HCT116 (cell line): ENCODE measurements around the gene LMNTD1. TPM values are rescaled to one million over a fixed set of nuclear protein-coding genes. Genes with fewer than 3 reads are reported as not detected.

Source experiments
- ATAC-seq: fragments of 200-7000 bp; cut with Tn5 transposase; 2 replicates; pipeline ENCODE4 v1.9.1; 2020; ENCODE audit warnings: mild to moderate bottlenecking, moderate library complexity
- BruUV-seq: library from RNA; stranded (reverse); fragments of 400-500 nt; replicated peaks from 2 replicates; lab custom pipeline; 2021; lab: Mats Ljungman, UMichigan
- CTCF ChIA-PET: fragments of 300-600 bp; sonication (Branson Sonifier 250); formaldehyde crosslinking; loops from one replicate; lab custom pipeline; 2021; ENCODE audit warnings: antibody characterized with exemption; lab: Charles Lee
- POLR2A ChIA-PET: fragments of 300-600, 350-600 bp; sonication (Branson Sonifier 250); formaldehyde crosslinking; loops from one replicate; lab custom pipeline; 2021; ENCODE audit warnings: antibody characterized with exemption; lab: Charles Lee
- RAD21 ChIA-PET, 2 experiments: fragments of 300-600 bp; sonication (Branson Sonifier 250); formaldehyde crosslinking; loops; one replicate each; lab custom pipeline; 2023; ENCODE audit warnings: low total read pairs in 2 of 2; ENCODE audit not compliant: uncharacterized antibody in 2 of 2, unreplicated experiment in 2 of 2, low non-redundant PET in 1 of 2; lab: Charles Lee
- DNase-seq: peaks from one replicate; pipeline ENCODE4 v3.0.0-alpha.2; 2010; ENCODE audit warnings: low read depth, low spot score
- H2AFZ ChIP-seq: fragments of 200-600 bp; shearing (Covaris generic), sonication (generic); 2 replicates; pipeline ENCODE4 v1.6.1; 2017; ENCODE audit warnings: low read depth, mixed run types, mixed read lengths, antibody characterized with exemption, low read length; ENCODE audit not compliant: poor library complexity, severe bottlenecking
- H3K27ac ChIP-seq: 2 replicates; pipeline ENCODE4 v1.5.1; 2012; ENCODE audit warnings: low read depth, low read length
- H3K27me3 ChIP-seq: fragments of 200-600 bp; sonication (generic); 2 replicates; pipeline ENCODE4 v1.6.1; 2016; ENCODE audit warnings: mixed run types, low read length, mixed read lengths; ENCODE audit not compliant: insufficient read depth
- H3K36me3 ChIP-seq, 2 experiments: fragments of 200-500 bp in 1 of 2; fragments of 200-600 bp in 1 of 2; sonication (Bioruptor generic) in 1 of 2; sonication (generic) in 1 of 2; 2 replicates each; pipeline versions ENCODE4 v1.5.1 to v1.6.1; 2014 to 2016; ENCODE audit warnings: low read length in 2 of 2, inconsistent platforms in 1 of 2, mixed read lengths in 1 of 2, mixed run types in 1 of 2; ENCODE audit not compliant: insufficient read depth in 2 of 2, control insufficient read depth in 1 of 2
- H3K4me1 ChIP-seq, 2 experiments: fragments of 200-600 bp in 1 of 2; sonication (generic) in 1 of 2; 2 replicates each; pipeline versions ENCODE4 v1.5.1 to v1.6.1; 2012 to 2017; ENCODE audit warnings: low read length in 2 of 2, inconsistent platforms in 1 of 2, mild to moderate bottlenecking in 1 of 2, mixed read lengths in 1 of 2, mixed run types in 1 of 2, moderate library complexity in 1 of 2; ENCODE audit not compliant: insufficient read depth in 2 of 2, control insufficient read depth in 1 of 2
- H3K4me2 ChIP-seq: fragments of 200-600 bp; sonication (generic); 2 replicates; pipeline ENCODE4 v1.6.1; 2017; ENCODE audit warnings: mixed run types, low read length, mixed read lengths
- H3K4me3 ChIP-seq, 2 experiments: fragments of 200-600 bp in 1 of 2; sonication (generic) in 1 of 2; replicated peaks in 1 of 2; 2 replicates each; pipeline ENCODE4 v1.5.1; 2011 to 2016; ENCODE audit warnings: low read length in 2 of 2, control low read depth in 1 of 2, low read depth in 1 of 2, mild to moderate bottlenecking in 1 of 2, mixed read lengths in 1 of 2, mixed run types in 1 of 2
- H3K79me2 ChIP-seq: fragments of 200-600 bp; sonication (generic); 2 replicates; pipeline ENCODE4 v1.6.1; 2017; ENCODE audit warnings: mild to moderate bottlenecking, mixed run types, low read length, moderate library complexity, mixed read lengths; ENCODE audit not compliant: insufficient read depth
- H3K9ac ChIP-seq: fragments of 200-600 bp; sonication (generic); 2 replicates; pipeline ENCODE4 v1.6.1; 2016; ENCODE audit warnings: low read length, mixed read lengths
- H3K9me2 ChIP-seq: fragments of 200-600 bp; sonication (generic), shearing (Covaris generic); 2 replicates; pipeline ENCODE4 v1.6.1; 2017; ENCODE audit warnings: mixed run types, mild to moderate bottlenecking, moderate library complexity; ENCODE audit not compliant: insufficient read depth
- H3K9me3 ChIP-seq, 2 experiments: fragments of 200-500 bp in 1 of 2; fragments of 200-600 bp in 1 of 2; sonication (Bioruptor generic) in 1 of 2; sonication (generic) in 1 of 2; 2 replicates each; pipeline ENCODE4 v1.6.1; 2014 to 2017; ENCODE audit warnings: low read length in 2 of 2, mixed read lengths in 2 of 2, inconsistent platforms in 1 of 2, low read depth in 1 of 2, mild to moderate bottlenecking in 1 of 2, mixed run types in 1 of 2, moderate library complexity in 1 of 2; ENCODE audit not compliant: control insufficient read depth in 1 of 2, insufficient read depth in 1 of 2
- H4K20me1 ChIP-seq: fragments of 200-600 bp; sonication (generic), shearing (Covaris generic); 2 replicates; pipeline ENCODE4 v1.6.1; 2017; ENCODE audit warnings: mixed run types, mild to moderate bottlenecking, moderate library complexity; ENCODE audit not compliant: insufficient read depth
- ATF3 ChIP-seq: IDR thresholded peaks from 2 replicates; pipeline ENCODE4 v1.6.1; 2012
- CBX3 ChIP-seq: IDR thresholded peaks from 2 replicates; pipeline ENCODE4 v1.6.1; 2012; ENCODE audit warnings: low read depth
- CEBPB ChIP-seq: IDR thresholded peaks from 2 replicates; pipeline ENCODE4 v1.6.1; 2012; ENCODE audit warnings: low read depth
- ELF1 ChIP-seq: IDR thresholded peaks from 2 replicates; pipeline ENCODE4 v1.6.1; 2012; ENCODE audit warnings: low read depth, borderline replicate concordance
- EZH2phosphoT487 ChIP-seq: fragments of 200-600 bp; IDR thresholded peaks from 2 replicates; pipeline ENCODE4 v1.6.1; 2018; ENCODE audit warnings: antibody characterized with exemption, borderline replicate concordance
- FOSL1 ChIP-seq: IDR thresholded peaks from 2 replicates; pipeline ENCODE4 v1.6.1; 2012; ENCODE audit warnings: low read depth
- POLR2A ChIP-seq: IDR thresholded peaks from 2 replicates; pipeline ENCODE4 v1.7.0; 2011; ENCODE audit warnings: borderline replicate concordance; ENCODE audit not compliant: insufficient read depth, insufficient read length; ENCODE audit errors: extremely low read depth
- POLR2AphosphoS5 ChIP-seq: IDR thresholded peaks from 2 replicates; pipeline ENCODE4 v1.6.1; 2011; ENCODE audit warnings: mild to moderate bottlenecking, low read depth, low read length, moderate library complexity
- RAD21 ChIP-seq: IDR thresholded peaks from 2 replicates; pipeline ENCODE4 v1.6.1; 2012; ENCODE audit warnings: low read depth, mild to moderate bottlenecking
- SIN3A ChIP-seq: IDR thresholded peaks from 2 replicates; pipeline ENCODE4 v1.6.1; 2012; ENCODE audit warnings: low read depth
- SP1 ChIP-seq: IDR thresholded peaks from 2 replicates; pipeline ENCODE4 v1.6.1; 2012; ENCODE audit warnings: low read depth
- SRF ChIP-seq: IDR thresholded peaks from 2 replicates; pipeline ENCODE4 v1.6.1; 2012; ENCODE audit warnings: low read depth
- TCF7L2 ChIP-seq: IDR thresholded peaks from 2 replicates; pipeline ENCODE4 v1.7.0; 2011; ENCODE audit warnings: borderline replicate concordance, inconsistent platforms; ENCODE audit not compliant: insufficient read depth, insufficient read length; ENCODE audit errors: extremely low read depth
- YY1 ChIP-seq: IDR thresholded peaks from 2 replicates; pipeline ENCODE4 v1.6.1; 2011; ENCODE audit warnings: low read length, low read depth, moderate library complexity, mild to moderate bottlenecking; ENCODE audit not compliant: insufficient replicate concordance; ENCODE audit errors: extremely low read depth
- ZFX ChIP-seq: fragments of 450-650 bp; IDR thresholded peaks from 2 replicates; pipeline ENCODE4 v1.6.1; 2017
- ZNF274 ChIP-seq: fragments of 200-500 bp; sonication (Bioruptor generic); IDR thresholded peaks from 2 replicates; pipeline ENCODE4 v1.6.1; 2014; ENCODE audit warnings: mild to moderate bottlenecking, low read depth, low read length, inconsistent platforms
- intact Hi-C: fragments of 100-400 bp; cut with micrococcal nuclease; formaldehyde crosslinking; loops from 2 replicates; pipeline ENCODE4 v1.10.0; 2022
- total RNA-seq: library from RNA; stranded (reverse); gene quantifications from one replicate; pipeline ENCODE4 v1.2.1, GENCODE V29; 2021; ENCODE audit not compliant: unreplicated experiment
- TF ChIP-seq, protein P1 (sequence below): IDR thresholded peaks from 2 replicates; pipeline ENCODE4 v1.6.1; 2011; ENCODE audit warnings: mild to moderate bottlenecking, low read length, moderate library complexity; ENCODE audit not compliant: insufficient replicate concordance; ENCODE audit errors: extremely low read depth
- TF ChIP-seq, protein P2 (sequence below), 3 experiments: fragments of 200-600 bp in 1 of 3; sonication (generic) in 1 of 3; IDR thresholded peaks in 2 of 3; conservative IDR thresholded peaks in 1 of 3; 2 replicates each; pipeline ENCODE4 v1.5.1; 2012 to 2017; ENCODE audit warnings: low read depth in 2 of 3, low read length in 2 of 3, antibody characterized with exemption in 1 of 3, borderline replicate concordance in 1 of 3, control low read depth in 1 of 3, mild to moderate bottlenecking in 1 of 3, mixed read lengths in 1 of 3, mixed run types in 1 of 3, moderate library complexity in 1 of 3; ENCODE audit not compliant: insufficient read depth in 1 of 3
- TF ChIP-seq, protein P3 (sequence below): IDR thresholded peaks from 2 replicates; pipeline ENCODE4 v1.6.1; 2012

The LMNTD1 gene
- total RNA-seq, 1 experiment from 2014 or later, result not detected

DNA sequence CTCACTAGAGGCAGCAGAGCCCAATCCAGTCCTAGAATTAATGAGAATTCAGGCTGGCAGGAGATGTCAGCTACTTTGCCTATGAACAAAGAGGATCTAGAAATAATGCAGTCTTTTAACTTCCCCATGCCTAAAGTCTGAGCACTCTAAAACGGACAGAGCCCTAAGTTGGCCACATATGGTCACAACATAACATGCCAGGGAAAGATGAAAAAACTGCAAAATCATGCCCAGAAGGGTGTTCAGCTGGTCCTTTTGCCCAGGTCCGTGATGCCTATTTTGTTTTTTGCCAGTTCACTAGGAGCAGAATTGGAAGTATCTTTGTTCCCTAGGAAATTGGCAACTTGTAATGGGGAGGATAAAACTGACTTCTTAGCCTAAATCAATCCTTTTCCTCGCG is 20.3 kb upstream of the LMNTD1 start:
- CTCF ChIA-PET, result no interaction called here
- Histone ChIP-seq H3K27me3 (no peaks in the 10 kb centered on the region), H3K9ac (no peak overlapping the region), H2AFZ (no peak overlapping the region), H3K27ac (no peak overlapping the region), H3K4me1 (no peaks in the 10 kb centered on the region), H3K4me2 (no peak overlapping the region), H3K9me2 (no peaks in the 10 kb centered on the region), H3K79me2 (no peaks in the 10 kb centered on the region), H3K4me3 (no peak overlapping the region), H3K36me3 (no peaks in the 10 kb centered on the region), H4K20me1 (no peaks in the 10 kb centered on the region), H3K9me3 (no peaks in the 10 kb centered on the region)
- intact Hi-C loops, result no loop called here
- BruUV-seq, result no TSS peak
- DNase-seq (no peak), ATAC-seq (no peak)
- POLR2A ChIA-PET, result no interaction called here
- RAD21 ChIA-PET, result no interaction called here
- TF ChIP-seq SRF (no peak), RAD21 (no peak), YY1 (no peak), EZH2phosphoT487 (no peak), ZFX (no peak), POLR2AphosphoS5 (no peak), SIN3A (no peak), FOSL1 (no peak), POLR2A (no peak), SP1 (no peak), ELF1 (no peak), CBX3 (no peak), CEBPB (no peak), ATF3 (no peak), TCF7L2 (no peak), ZNF274 (no peak)
- TF ChIP-seq, protein P1, sequence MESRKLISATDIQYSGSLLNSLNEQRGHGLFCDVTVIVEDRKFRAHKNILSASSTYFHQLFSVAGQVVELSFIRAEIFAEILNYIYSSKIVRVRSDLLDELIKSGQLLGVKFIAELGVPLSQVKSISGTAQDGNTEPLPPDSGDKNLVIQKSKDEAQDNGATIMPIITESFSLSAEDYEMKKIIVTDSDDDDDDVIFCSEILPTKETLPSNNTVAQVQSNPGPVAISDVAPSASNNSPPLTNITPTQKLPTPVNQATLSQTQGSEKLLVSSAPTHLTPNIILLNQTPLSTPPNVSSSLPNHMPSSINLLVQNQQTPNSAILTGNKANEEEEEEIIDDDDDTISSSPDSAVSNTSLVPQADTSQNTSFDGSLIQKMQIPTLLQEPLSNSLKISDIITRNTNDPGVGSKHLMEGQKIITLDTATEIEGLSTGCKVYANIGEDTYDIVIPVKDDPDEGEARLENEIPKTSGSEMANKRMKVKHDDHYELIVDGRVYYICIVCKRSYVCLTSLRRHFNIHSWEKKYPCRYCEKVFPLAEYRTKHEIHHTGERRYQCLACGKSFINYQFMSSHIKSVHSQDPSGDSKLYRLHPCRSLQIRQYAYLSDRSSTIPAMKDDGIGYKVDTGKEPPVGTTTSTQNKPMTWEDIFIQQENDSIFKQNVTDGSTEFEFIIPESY, result no peak
- TF ChIP-seq, protein P2, sequence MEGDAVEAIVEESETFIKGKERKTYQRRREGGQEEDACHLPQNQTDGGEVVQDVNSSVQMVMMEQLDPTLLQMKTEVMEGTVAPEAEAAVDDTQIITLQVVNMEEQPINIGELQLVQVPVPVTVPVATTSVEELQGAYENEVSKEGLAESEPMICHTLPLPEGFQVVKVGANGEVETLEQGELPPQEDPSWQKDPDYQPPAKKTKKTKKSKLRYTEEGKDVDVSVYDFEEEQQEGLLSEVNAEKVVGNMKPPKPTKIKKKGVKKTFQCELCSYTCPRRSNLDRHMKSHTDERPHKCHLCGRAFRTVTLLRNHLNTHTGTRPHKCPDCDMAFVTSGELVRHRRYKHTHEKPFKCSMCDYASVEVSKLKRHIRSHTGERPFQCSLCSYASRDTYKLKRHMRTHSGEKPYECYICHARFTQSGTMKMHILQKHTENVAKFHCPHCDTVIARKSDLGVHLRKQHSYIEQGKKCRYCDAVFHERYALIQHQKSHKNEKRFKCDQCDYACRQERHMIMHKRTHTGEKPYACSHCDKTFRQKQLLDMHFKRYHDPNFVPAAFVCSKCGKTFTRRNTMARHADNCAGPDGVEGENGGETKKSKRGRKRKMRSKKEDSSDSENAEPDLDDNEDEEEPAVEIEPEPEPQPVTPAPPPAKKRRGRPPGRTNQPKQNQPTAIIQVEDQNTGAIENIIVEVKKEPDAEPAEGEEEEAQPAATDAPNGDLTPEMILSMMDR (IDR thresholded peaks at IDR 0.05 in 2 of 3, conservative IDR thresholded peaks at IDR 0.05 in 1 of 3; ENCODE audit: borderline replicate concordance in 1 of 3, insufficient read depth in 1 of 3, low read depth in 2 of 3, low read length in 2 of 3), result no peak
- TF ChIP-seq, protein P3, sequence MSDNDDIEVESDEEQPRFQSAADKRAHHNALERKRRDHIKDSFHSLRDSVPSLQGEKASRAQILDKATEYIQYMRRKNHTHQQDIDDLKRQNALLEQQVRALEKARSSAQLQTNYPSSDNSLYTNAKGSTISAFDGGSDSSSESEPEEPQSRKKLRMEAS, result no peak
